NCI-H748 (cell line): ENCODE results near the gene FMR1.

Experiments used
- DNase-seq: peaks from one replicate; lab custom pipeline; 2025; ENCODE audit not compliant: unreplicated experiment; lab: John Stamatoyannopoulos, UW

FMR1 gene

GRCh38 chrX:147914591-147914990 lies 2.9 kb downstream of the FMR1 start:
- DNase-seq, result no peak

- no peak for DNase-seq
Measured at GRCh38 chrX:147916375-147916968, 4.8 kb downstream of the FMR1 start.

- DNase-seq, result no peak
Measured at GRCh38 chrX:147917700-147918695, 6.3 kb downstream of the FMR1 start.

- DNase-seq, result no peak
Measured at GRCh38 chrX:147920161-147920666, 8.5 kb downstream of the FMR1 start.

DNA sequence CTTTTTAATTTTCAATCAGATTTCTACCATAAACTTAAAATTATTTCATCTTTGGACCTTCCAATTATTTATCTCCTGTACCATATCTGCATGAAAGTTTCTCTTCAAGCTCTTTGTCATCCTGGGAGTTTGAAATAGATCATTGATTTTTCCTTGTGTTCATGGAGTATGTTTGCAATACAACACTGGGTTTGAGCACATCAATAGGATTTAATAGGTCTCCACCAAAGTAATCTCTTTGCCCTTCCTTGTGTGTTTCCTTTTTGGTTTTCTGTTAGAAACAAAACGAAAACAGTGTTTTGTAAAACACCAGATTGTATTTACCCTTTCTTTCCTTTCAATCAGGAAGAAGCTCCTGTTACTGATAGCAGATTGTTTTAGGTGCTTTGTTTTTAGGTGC lies 11.9 kb downstream of the FMR1 start:
- no peak for DNase-seq

GRCh38 chrX:147927256-147927655 lies 15.5 kb downstream of the FMR1 start:
- DNase-seq, result no peak

DNA sequence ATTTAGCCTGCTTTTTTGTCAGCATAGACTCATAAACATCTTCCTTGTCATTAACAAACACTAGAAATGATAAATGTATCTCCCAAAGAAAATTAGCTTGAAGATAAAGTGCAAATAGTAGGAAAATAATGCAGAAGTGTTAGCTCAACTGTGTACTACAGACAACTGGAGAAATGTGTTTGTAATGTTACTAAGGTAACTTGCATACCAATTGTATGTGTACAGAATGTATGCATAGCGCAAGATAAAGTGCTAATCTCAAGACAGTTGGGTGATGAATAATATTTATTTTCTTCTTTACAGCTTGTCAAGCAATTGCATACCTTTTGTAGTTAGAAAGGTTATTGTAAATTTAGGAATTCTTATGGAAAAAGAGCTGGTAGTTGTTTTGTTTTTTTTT lies 22.1 kb downstream of the FMR1 start:
- DNase-seq, result no peak

GRCh38 chrX:147935156-147935758 lies 23.5 kb downstream of the FMR1 start:
- no peak for DNase-seq

GRCh38 chrX:147945286-147945685 lies 33.6 kb downstream of the FMR1 start:
- no peak for DNase-seq

DNA sequence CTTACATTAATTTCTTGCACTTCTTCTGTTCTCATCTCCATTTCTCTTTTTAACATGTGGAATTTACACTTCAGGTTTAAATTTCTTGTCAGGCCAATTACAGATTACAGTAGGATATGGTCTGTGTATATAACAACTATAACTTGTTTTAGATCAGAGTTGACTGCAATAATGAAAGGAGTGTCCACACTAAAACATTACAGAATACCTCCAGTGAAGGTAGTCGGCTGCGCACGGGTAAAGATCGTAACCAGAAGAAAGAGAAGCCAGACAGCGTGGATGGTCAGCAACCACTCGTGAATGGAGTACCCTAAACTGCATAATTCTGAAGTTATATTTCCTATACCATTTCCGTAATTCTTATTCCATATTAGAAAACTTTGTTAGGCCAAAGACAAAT lies 36.8 kb downstream of the FMR1 start:
- DNase-seq, result no peak

DNA sequence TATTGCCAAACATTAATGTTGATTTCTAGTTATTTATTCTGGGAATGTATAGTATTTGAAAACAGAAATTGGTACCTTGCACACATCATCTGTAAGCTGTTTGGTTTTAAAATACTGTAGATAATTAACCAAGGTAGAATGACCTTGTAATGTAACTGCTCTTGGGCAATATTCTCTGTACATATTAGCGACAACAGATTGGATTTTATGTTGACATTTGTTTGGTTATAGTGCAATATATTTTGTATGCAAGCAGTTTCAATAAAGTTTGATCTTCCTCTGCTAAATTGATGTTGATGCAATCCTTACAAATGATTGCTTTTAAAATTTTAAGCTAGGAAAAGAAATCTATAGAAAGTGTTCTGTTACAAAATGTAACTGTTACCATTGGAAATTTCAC lies 38.6 kb downstream of the FMR1 start:
- DNase-seq, result no peak

DNA sequence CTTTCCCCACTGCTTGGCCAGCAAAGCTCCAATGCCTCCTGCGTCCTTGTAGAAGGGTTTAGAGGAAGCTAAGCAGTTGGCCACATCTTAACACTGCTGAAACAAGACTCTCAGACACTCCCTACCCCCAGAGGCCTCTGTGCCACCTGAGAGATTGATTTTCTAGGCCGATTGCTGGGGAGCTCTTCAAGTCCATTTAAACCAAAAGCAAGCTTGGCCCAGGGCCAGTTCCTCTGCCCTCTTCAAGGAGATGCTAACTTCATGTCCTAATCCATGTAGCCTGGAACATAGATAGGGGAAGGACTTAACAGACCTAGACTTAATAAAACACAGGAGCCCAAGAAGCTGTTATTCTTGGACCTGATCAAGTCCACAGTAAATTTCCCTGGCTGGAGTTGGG lies 42.3 kb downstream of the FMR1 start:
- DNase-seq, result no peak

GRCh38 chrX:147957291-147957690 lies 45.6 kb downstream of the FMR1 start:
- DNase-seq, result no peak

DNA sequence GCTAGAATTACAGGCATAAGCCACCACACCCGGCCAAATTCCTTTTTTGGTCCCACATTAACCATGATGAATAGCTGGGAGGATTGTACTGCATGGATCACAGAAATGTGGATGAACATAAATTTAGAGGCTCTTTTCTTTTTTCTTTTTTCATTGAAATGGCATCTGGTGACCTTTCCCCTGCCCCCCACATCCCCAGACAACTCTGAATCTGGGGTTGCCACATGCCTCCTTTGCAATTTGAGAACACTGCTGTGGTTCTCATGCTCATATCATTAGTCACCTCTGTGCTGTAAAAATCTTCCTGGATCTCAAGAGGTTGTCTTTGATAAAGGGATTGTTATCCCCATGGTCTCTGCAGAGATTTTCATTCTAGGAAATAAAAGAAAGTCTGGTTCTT lies 46.6 kb downstream of the FMR1 start:
- DNase-seq, result no peak

- DNase-seq, result no peak
Measured at GRCh38 chrX:147960722-147961121, 49.0 kb downstream of the FMR1 start.

GRCh38 chrX:147962476-147962875 lies 50.8 kb downstream of the FMR1 start:
- DNase-seq, result no peak

GRCh38 chrX:147978931-147979330 lies 67.2 kb downstream of the FMR1 start:
- no peak for DNase-seq

DNA sequence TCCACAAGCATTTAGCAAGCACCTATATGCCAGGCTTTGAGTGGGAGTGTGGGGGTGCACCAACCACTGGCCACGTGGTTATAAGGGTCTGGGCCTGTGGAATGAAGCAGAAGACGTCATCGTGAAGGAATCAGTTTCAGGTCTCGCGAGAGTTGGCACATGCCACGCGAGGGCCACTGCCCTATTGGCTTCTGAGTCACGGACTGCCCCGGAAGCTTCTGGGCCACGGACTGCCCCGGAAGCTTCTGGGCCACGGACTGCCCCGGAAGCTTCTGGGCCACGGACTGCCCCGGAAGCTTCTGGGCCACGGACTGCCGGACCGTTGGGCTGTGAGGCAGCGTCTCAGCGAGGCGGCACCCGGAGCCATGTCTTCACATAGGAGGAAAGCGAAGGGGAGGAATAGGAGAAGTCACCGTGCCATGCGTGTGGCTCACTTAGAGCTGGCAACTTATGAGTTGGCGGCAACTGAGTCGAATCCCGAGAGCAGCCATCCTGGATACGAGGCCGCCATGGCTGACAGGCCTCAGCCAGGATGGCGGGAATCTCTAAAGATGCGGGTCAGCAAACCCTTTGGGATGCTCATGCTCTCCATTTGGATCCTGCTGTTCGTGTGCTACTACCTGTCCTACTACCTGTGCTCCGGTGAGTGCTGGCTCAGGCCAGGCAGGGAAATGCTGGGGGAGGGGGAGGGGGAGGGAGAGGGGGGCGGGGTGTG lies 69.5 kb downstream of the FMR1 start, which contains the start of gene FMR1NB:
TSS of gene FMR1NB (plus strand) at position 300 of the 715 bp plus-strand sequence. CDS start at position 366, 66 bp downstream.
- DNase-seq, result no peak
